ENCODE measurements around the gene NCR3LG1. TPM values are rescaled to one million over a fixed set of nuclear protein-coding genes. Genes with fewer than 3 reads are reported as not detected.

Gene NCR3LG1
- total RNA-seq, 1 donor: 26.4 TPM

DNA sequence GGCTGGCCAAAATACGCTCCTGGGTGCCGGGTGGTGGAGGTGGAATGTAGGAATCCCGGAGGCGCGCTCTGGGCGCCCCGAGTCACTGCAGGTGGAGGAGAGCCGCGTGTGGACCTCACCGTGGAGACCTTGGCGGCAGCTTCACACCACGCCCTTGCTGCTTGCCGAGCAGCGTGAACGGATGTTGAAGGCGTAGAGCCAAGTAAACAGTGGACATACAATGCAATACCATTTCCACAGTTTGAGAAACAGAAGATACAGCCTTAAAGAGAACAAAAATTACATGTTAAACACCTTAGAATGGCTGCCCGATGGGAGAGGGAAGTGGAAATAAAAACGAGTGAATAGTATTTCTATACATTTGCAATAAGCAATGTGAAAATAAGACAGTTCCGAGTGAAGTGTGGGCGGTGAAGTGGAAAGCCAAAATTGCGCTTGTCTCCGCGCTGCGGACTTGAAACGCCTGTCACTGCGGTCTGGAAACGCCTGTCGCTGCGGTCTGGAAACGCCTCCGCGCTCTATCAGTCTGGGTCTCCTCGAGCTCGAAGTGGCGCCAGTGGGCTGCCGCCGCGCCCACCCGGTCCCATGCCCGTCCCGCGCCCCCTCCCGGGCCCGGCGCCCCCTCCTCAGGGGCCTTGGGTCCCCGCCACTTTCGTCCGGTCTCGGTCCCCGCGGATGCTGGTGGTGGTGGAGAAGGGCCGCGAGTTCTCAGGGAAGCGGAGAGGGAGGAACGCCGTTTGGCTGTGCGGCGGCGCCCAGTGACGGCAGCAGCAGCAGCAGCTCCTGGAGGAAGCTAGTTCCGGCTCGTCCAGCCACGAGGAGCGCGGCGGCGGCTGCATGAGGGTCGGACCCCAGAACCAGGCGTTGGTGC is 1.6 kb downstream of the NCR3LG1 start:
- TF ChIP-seq, protein P1, sequence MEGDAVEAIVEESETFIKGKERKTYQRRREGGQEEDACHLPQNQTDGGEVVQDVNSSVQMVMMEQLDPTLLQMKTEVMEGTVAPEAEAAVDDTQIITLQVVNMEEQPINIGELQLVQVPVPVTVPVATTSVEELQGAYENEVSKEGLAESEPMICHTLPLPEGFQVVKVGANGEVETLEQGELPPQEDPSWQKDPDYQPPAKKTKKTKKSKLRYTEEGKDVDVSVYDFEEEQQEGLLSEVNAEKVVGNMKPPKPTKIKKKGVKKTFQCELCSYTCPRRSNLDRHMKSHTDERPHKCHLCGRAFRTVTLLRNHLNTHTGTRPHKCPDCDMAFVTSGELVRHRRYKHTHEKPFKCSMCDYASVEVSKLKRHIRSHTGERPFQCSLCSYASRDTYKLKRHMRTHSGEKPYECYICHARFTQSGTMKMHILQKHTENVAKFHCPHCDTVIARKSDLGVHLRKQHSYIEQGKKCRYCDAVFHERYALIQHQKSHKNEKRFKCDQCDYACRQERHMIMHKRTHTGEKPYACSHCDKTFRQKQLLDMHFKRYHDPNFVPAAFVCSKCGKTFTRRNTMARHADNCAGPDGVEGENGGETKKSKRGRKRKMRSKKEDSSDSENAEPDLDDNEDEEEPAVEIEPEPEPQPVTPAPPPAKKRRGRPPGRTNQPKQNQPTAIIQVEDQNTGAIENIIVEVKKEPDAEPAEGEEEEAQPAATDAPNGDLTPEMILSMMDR (IDR thresholded peaks at IDR 0.05; ENCODE audit: extremely low read depth, low read depth, low read length): no peak
- peak overlapping the region; percentile 85 for H2AFZ ChIP-seq (ENCODE audit: low read length)
- H3K36me3 ChIP-seq (ENCODE audit: insufficient read depth, low read length): no peaks in the 10 kb centered on the region
- no peaks in the 10 kb centered on the region for H3K9me3 ChIP-seq (ENCODE audit: low read depth, low read length)
- peak overlapping the region; percentile 78 for H3K4me3 ChIP-seq (ENCODE audit: insufficient read depth, low read length)
- H3K27me3 ChIP-seq (ENCODE audit: insufficient read depth, low read length): no peaks in the 10 kb centered on the region
- H4K20me1 ChIP-seq (ENCODE audit: insufficient read depth, low read length): no peaks in the 10 kb centered on the region
- peak; percentile 88 for DNase-seq (ENCODE audit: insufficient read length, low spot score, missing footprints)
- H3K27ac ChIP-seq (ENCODE audit: low read depth, low read length): peak overlapping the region; percentile 72
- peaks cover 25% of the 10 kb centered on the region for H3K79me2 ChIP-seq (ENCODE audit: insufficient read depth, low read length)
- H3K4me1 ChIP-seq (ENCODE audit: insufficient read depth, low read length): peaks cover 24% of the 10 kb centered on the region
- peak overlapping the region; percentile 94 for H3K4me2 ChIP-seq (ENCODE audit: insufficient read depth, low read length)

DNA sequence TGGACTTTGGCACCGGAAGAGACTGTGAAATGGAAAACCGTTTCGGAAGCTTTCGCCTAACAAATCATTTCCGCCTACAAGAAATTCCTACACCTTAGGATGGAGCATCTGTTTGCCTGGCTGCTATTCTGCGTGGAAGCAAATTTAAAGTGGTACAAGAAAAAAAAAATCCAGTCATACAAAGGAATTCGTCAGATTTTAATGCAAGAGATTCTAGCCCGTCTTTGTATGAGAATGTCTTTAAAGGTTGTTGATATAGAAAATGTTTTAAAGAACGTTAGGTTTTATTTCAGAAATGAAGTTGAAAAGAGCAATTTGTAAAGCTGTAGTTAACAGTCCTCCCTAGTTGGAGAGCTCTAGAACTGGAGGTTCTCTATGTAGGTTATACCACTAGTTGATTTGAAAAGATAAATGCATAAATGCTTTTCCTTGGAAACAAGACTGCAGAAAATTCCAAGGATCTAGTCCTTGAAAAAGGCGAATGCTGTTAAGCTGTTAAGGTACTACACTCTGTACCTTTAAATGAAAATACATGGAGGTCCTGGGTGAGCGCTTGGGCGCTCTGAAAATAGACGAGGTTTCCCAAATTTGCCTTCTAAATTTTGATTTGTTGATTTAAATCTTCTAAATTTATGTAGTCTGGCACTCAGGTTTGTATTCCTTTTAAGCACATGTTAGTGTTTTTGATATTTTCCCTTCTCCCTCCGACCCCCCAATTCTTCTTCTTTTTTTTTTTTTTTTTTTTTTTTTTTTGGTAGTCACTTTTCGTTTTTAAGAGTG is 2.4 kb downstream of the NCR3LG1 start:
- TF ChIP-seq, protein P1 (IDR thresholded peaks at IDR 0.05; ENCODE audit: extremely low read depth, low read depth, low read length): no peak
- no peaks in the 10 kb centered on the region for H3K9me3 ChIP-seq (ENCODE audit: low read depth, low read length)
- no peaks in the 10 kb centered on the region for H4K20me1 ChIP-seq (ENCODE audit: insufficient read depth, low read length)
- H3K27ac ChIP-seq (ENCODE audit: low read depth, low read length): peak overlapping the region; percentile 72
- H2AFZ ChIP-seq (ENCODE audit: low read length): peak overlapping the region; percentile 85
- H3K4me3 ChIP-seq (ENCODE audit: insufficient read depth, low read length): peak overlapping the region; percentile 78
- peaks cover 27% of the 10 kb centered on the region for H3K79me2 ChIP-seq (ENCODE audit: insufficient read depth, low read length)
- H3K36me3 ChIP-seq (ENCODE audit: insufficient read depth, low read length): no peaks in the 10 kb centered on the region
- H3K4me2 ChIP-seq (ENCODE audit: insufficient read depth, low read length): peak overlapping the region; percentile 94
- H3K27me3 ChIP-seq (ENCODE audit: insufficient read depth, low read length): no peaks in the 10 kb centered on the region
- DNase-seq (ENCODE audit: insufficient read length, low spot score, missing footprints): no peak
- H3K4me1 ChIP-seq (ENCODE audit: insufficient read depth, low read length): peaks cover 24% of the 10 kb centered on the region

DNA sequence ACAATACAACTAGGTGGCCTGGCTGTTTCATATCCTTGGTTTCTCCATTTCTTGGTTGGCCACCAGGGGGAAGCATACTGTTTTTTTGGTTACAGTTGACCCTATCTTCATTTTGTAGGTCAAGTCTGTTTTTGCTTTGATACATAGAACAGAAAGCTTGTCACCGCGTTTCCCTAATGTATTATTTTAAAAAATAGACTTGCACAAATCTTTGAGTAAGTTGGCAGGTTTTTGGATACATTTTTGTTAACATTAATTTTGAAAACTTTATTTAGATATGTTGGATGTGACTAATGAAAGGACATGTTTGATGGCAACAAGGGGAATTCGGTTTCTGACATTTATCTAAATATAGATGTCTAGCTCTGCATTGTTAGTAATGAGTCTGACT is 3.0 kb downstream of the NCR3LG1 start:
- H2AFZ ChIP-seq (ENCODE audit: low read length): no peak overlapping the region

More for the DNA sequence above, 3.0 kb downstream of the NCR3LG1 start:
- Histone ChIP-seq H3K4me3 (ENCODE audit: insufficient read depth, low read length) (peak overlapping the region; percentile 78), H3K36me3 (ENCODE audit: insufficient read depth, low read length) (no peaks in the 10 kb centered on the region), H3K79me2 (ENCODE audit: insufficient read depth, low read length) (peaks cover 27% of the 10 kb centered on the region), H3K9me3 (ENCODE audit: low read depth, low read length) (no peaks in the 10 kb centered on the region), H3K27me3 (ENCODE audit: insufficient read depth, low read length) (no peaks in the 10 kb centered on the region), H4K20me1 (ENCODE audit: insufficient read depth, low read length) (no peaks in the 10 kb centered on the region), H3K27ac (ENCODE audit: low read depth, low read length) (no peak overlapping the region), H3K4me2 (ENCODE audit: insufficient read depth, low read length) (peak overlapping the region; percentile 94), H3K4me1 (ENCODE audit: insufficient read depth, low read length) (peaks cover 24% of the 10 kb centered on the region)
- TF ChIP-seq, protein P1 (IDR thresholded peaks at IDR 0.05; ENCODE audit: extremely low read depth, low read depth, low read length): peak; percentile 71
- DNase-seq (ENCODE audit: insufficient read length, low spot score, missing footprints): peak; percentile 82

All from osteoblast (primary cell).